LNCAP (cell line): ENCODE data around the gene SYNDIG1.

Experiments
- TF ChIP-seq, protein P1 (sequence below): fragments of 450-650 bp; IDR thresholded peaks from 2 replicates; pipeline ENCODE4 v1.5.1; 2017; ENCODE audit warnings: mild to moderate bottlenecking

Gene SYNDIG1

GRCh38 chr20:24534282-24534681, 64.9 kb downstream of the SYNDIG1 start:
- TF ChIP-seq, protein P1, sequence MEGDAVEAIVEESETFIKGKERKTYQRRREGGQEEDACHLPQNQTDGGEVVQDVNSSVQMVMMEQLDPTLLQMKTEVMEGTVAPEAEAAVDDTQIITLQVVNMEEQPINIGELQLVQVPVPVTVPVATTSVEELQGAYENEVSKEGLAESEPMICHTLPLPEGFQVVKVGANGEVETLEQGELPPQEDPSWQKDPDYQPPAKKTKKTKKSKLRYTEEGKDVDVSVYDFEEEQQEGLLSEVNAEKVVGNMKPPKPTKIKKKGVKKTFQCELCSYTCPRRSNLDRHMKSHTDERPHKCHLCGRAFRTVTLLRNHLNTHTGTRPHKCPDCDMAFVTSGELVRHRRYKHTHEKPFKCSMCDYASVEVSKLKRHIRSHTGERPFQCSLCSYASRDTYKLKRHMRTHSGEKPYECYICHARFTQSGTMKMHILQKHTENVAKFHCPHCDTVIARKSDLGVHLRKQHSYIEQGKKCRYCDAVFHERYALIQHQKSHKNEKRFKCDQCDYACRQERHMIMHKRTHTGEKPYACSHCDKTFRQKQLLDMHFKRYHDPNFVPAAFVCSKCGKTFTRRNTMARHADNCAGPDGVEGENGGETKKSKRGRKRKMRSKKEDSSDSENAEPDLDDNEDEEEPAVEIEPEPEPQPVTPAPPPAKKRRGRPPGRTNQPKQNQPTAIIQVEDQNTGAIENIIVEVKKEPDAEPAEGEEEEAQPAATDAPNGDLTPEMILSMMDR, result no peak

DNA sequence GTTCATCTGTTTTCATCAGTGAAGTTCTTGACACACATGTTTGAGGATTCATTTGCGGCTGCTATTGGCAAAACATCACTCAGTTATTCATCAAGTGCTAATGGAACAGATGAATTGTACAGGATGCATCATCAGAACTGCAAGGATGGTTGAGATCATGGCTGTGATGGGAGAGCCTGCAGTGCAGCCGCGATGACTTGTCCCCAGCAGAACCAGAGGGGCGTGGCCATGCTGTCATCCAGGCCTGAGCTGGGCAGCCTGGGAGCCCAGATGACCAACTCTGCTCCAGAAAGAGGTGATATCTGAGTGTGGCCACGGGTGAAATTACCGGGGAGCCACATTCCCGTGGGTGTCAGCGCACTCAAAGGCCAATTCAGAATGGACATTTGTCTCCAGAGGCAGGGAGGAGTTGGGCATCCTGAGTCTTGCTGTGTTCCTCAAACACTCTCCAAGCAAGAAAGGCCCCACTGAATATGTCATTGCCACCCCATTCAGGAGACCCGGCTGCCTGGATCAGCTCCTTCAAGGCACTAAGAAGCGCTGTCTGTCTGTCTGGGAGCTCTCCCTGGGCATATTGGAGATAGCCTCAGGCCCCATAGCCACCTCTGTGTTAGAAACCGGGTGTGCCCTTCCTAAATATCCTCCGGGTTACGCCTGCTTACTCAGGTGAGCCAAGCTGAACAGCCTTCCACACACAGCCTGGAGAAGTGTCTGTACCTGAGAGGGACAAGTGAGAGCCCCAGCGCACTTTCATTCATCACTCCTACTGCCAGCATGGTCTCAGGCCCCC, 66.7 kb downstream of the SYNDIG1 start:
- TF ChIP-seq, protein P1, result no peak

- TF ChIP-seq, protein P1, result no peak
Observed at GRCh38 chr20:24537210-24537609, 67.8 kb downstream of the SYNDIG1 start.

- TF ChIP-seq, protein P1, result no peak
Observed at GRCh38 chr20:24542721-24543120, 73.3 kb downstream of the SYNDIG1 start.

GRCh38 chr20:24543168-24543567, 73.7 kb downstream of the SYNDIG1 start:
- TF ChIP-seq, protein P1, result no peak

GRCh38 chr20:24543741-24544140, 74.3 kb downstream of the SYNDIG1 start:
- TF ChIP-seq, protein P1, result no peak

DNA sequence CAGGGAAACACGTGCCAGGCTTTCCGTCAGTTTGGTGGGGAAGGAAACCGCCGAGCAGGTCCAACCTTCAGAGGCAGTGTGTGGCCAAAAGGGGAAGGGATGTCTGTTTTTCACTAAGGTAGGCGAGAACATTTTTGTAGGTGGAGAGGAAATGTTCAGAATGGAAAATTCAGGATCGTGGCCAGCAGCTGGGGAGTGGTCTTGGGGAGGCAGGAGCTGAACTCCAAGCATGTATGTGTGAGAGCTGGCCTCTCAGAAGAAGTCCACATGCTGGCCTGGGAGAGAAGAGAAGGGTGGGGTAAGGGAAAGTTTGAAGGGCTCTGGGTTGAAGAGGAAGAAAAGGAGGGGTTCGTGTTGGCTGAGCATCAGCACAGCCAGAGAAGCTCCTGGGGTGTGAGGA, 74.9 kb downstream of the SYNDIG1 start:
- TF ChIP-seq, protein P1, result no peak
